ENCODE data around the gene SLC6A4. TPM values are rescaled to one million over a fixed set of nuclear protein-coding genes. Genes with fewer than 3 reads are reported as not detected.

SLC6A4 gene
- polyA plus RNA-seq, 1 donor (not counting 4 experiments of a cell fraction or from before 2014, with no cell fraction given) = not detected

GRCh38 chr17:30164531-30164930 lies 71.0 kb downstream of the SLC6A4 start:
- H2AFZ ChIP-seq (ENCODE audit: control insufficient read depth, low read length) = no peak overlapping the region
- no peaks in the 10 kb centered on the region for H3K4me1 ChIP-seq (ENCODE audit: control insufficient read depth, extremely low read depth, insufficient read depth, low read length)
- no peak overlapping the region for H3K4me3 ChIP-seq (ENCODE audit: control insufficient read depth in 2 of 3, extremely low read depth in 1 of 3, insufficient read depth in 2 of 3, low read depth in 1 of 3, low read length in 3 of 3)
- no peaks in the 10 kb centered on the region for H4K20me1 ChIP-seq (ENCODE audit: control insufficient read depth, extremely low read depth, insufficient read depth, low read length)
- H3K9me1 ChIP-seq (ENCODE audit: control insufficient read depth, extremely low read depth, insufficient read depth, low read length) = no peaks in the 10 kb centered on the region
- dilution Hi-C loops (cut with MboI; ENCODE audit: extremely low pct_ligation_motif_present, low sequenced_read_pairs) = no loop called here
- H3K27me3 ChIP-seq (ENCODE audit: control insufficient read depth, extremely low read depth, insufficient read depth, low read length) = no peaks in the 10 kb centered on the region
- no peak overlapping the region for H3K4me2 ChIP-seq (ENCODE audit: control insufficient read depth, extremely low read depth, insufficient read depth, low read depth, low read length)
- no peak for DNase-seq (ENCODE audit: low read depth, low spot score)
- no peak for TF ChIP-seq EZH2 (IDR thresholded peaks at IDR 0.05; ENCODE audit: low read length)
- no peak for TF ChIP-seq CTCF (optimal IDR thresholded peaks at IDR 0.05 in 1 of 3, IDR thresholded peaks at IDR 0.05 in 1 of 3, conservative IDR thresholded peaks at IDR 0.05 in 1 of 3; ENCODE audit: extremely low read depth in 1 of 3, insufficient read depth in 2 of 3, low read length in 3 of 3)
- H3K27ac ChIP-seq (ENCODE audit: control insufficient read depth, insufficient read depth, low read length) = no peak overlapping the region
- peaks cover 0 to 4% of the 10 kb centered on the region in 2 experiments for H3K36me3 ChIP-seq (ENCODE audit: control insufficient read depth in 2 of 2, extremely low read depth in 1 of 2, insufficient read depth in 2 of 2, low read length in 2 of 2)
- H3K9ac ChIP-seq (ENCODE audit: control insufficient read depth, extremely low read depth, insufficient read depth, low read length) = no peak overlapping the region
- H3K79me2 ChIP-seq (ENCODE audit: control insufficient read depth, insufficient read depth, low read length) = peaks cover 30% of the 10 kb centered on the region
- FAIRE-seq = no peak
- H3K9me3 ChIP-seq (ENCODE audit: control insufficient read depth, low read depth, low read length) = no peaks in the 10 kb centered on the region

- TF ChIP-seq EZH2 (IDR thresholded peaks at IDR 0.05; ENCODE audit: low read length) (no peak), CTCF (optimal IDR thresholded peaks at IDR 0.05 in 1 of 3, IDR thresholded peaks at IDR 0.05 in 1 of 3, conservative IDR thresholded peaks at IDR 0.05 in 1 of 3; ENCODE audit: extremely low read depth in 1 of 3, insufficient read depth in 2 of 3, low read length in 3 of 3) (no peak)
- peaks cover 4% of the 10 kb centered on the region in 2 experiments for H3K36me3 ChIP-seq (ENCODE audit: control insufficient read depth in 2 of 2, extremely low read depth in 1 of 2, insufficient read depth in 2 of 2, low read length in 2 of 2)
- no peaks in the 10 kb centered on the region for H3K4me1 ChIP-seq (ENCODE audit: control insufficient read depth, extremely low read depth, insufficient read depth, low read length)
- no peaks in the 10 kb centered on the region for H3K9me1 ChIP-seq (ENCODE audit: control insufficient read depth, extremely low read depth, insufficient read depth, low read length)
- H3K27ac ChIP-seq (ENCODE audit: control insufficient read depth, insufficient read depth, low read length) = no peak overlapping the region
- DNase-seq (ENCODE audit: low read depth, low spot score) (no peak), FAIRE-seq (no peak)
- H3K27me3 ChIP-seq (ENCODE audit: control insufficient read depth, extremely low read depth, insufficient read depth, low read length) = no peaks in the 10 kb centered on the region
- no peaks in the 10 kb centered on the region for H3K9me3 ChIP-seq (ENCODE audit: control insufficient read depth, low read depth, low read length)
- dilution Hi-C loops (cut with MboI; ENCODE audit: extremely low pct_ligation_motif_present, low sequenced_read_pairs) = no loop called here
- H3K4me2 ChIP-seq (ENCODE audit: control insufficient read depth, extremely low read depth, insufficient read depth, low read depth, low read length) = no peak overlapping the region
- no peaks in the 10 kb centered on the region for H4K20me1 ChIP-seq (ENCODE audit: control insufficient read depth, extremely low read depth, insufficient read depth, low read length)
- H3K9ac ChIP-seq (ENCODE audit: control insufficient read depth, extremely low read depth, insufficient read depth, low read length) = no peak overlapping the region
- peaks cover 54% of the 10 kb centered on the region for H3K79me2 ChIP-seq (ENCODE audit: control insufficient read depth, insufficient read depth, low read length)
- H2AFZ ChIP-seq (ENCODE audit: control insufficient read depth, low read length) = no peak overlapping the region
- no peak overlapping the region for H3K4me3 ChIP-seq (ENCODE audit: control insufficient read depth in 2 of 3, extremely low read depth in 1 of 3, insufficient read depth in 2 of 3, low read depth in 1 of 3, low read length in 3 of 3)
These were observed 73.9 kb downstream of the SLC6A4 start for GRCh38 chr17:30161601-30162000.

Data from keratinocyte (primary cell).